ENCODE data around the gene GLIS1.

DNA sequence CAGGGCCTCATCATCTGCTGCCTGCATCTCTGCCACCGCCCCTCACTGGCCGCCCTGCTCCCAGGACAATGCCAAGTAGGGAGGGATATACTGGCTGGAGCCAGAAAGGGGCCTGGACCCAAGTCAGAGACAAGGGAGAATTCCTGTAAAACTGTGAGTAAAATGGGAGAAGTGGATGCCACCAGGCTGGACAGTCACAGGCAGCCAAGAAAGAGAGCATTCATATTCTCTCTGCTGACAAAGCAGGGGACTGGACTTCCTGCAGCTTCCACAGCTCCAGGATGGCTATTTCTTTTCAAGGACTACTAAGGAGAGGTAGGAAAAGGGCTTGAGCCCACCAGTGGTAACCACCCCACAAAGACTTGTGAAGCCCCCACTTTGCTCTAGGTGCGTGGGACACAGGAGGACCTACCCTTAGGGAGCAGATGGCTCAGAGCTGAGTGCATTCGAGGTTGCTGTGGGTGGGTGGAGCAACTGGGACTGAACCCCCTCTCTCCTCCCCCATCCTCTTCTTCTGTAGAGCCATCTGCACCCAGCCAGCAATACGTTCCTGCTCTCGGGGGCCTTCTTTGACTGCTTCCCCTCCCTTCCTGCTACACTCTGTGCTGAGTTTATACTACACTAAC lies 57.5 kb downstream of the GLIS1 start:
- TF ChIP-seq, protein P1, sequence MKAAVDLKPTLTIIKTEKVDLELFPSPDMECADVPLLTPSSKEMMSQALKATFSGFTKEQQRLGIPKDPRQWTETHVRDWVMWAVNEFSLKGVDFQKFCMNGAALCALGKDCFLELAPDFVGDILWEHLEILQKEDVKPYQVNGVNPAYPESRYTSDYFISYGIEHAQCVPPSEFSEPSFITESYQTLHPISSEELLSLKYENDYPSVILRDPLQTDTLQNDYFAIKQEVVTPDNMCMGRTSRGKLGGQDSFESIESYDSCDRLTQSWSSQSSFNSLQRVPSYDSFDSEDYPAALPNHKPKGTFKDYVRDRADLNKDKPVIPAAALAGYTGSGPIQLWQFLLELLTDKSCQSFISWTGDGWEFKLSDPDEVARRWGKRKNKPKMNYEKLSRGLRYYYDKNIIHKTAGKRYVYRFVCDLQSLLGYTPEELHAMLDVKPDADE (IDR thresholded peaks at IDR 0.05) = no peak
- TF ChIP-seq, protein P2, sequence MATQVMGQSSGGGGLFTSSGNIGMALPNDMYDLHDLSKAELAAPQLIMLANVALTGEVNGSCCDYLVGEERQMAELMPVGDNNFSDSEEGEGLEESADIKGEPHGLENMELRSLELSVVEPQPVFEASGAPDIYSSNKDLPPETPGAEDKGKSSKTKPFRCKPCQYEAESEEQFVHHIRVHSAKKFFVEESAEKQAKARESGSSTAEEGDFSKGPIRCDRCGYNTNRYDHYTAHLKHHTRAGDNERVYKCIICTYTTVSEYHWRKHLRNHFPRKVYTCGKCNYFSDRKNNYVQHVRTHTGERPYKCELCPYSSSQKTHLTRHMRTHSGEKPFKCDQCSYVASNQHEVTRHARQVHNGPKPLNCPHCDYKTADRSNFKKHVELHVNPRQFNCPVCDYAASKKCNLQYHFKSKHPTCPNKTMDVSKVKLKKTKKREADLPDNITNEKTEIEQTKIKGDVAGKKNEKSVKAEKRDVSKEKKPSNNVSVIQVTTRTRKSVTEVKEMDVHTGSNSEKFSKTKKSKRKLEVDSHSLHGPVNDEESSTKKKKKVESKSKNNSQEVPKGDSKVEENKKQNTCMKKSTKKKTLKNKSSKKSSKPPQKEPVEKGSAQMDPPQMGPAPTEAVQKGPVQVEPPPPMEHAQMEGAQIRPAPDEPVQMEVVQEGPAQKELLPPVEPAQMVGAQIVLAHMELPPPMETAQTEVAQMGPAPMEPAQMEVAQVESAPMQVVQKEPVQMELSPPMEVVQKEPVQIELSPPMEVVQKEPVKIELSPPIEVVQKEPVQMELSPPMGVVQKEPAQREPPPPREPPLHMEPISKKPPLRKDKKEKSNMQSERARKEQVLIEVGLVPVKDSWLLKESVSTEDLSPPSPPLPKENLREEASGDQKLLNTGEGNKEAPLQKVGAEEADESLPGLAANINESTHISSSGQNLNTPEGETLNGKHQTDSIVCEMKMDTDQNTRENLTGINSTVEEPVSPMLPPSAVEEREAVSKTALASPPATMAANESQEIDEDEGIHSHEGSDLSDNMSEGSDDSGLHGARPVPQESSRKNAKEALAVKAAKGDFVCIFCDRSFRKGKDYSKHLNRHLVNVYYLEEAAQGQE (IDR thresholded peaks at IDR 0.05; ENCODE audit: unreplicated experiment) = no peak

Measured in GM23338 (cell line).